Heart left ventricle (tissue), 16 donors: ENCODE results near the gene ERLIN1. TPM values are rescaled to one million over a fixed set of nuclear protein-coding genes. Genes with fewer than 3 reads are reported as not detected.

Experiments used
- ATAC-seq, 4 donors: fragments of 200-7000 bp; cut with Tn5 transposase; one replicate each; pipeline ENCODE4 v1.9.1; 2020 to 2022; ENCODE audit warnings: moderate library complexity in 4 of 4, mild to moderate bottlenecking in 3 of 4, moderate number of reproducible peaks in 1 of 4
- DNase-seq, 5 donors: peaks; one replicate each; pipeline ENCODE4 v3.0.0-alpha.2; 2020
- H3K27ac ChIP-seq, 12 donors: fragments of 200-600 bp; sonication (generic) in 4 of 12; one replicate each; pipeline versions ENCODE4 v1.5.0 to v1.8.0; 2016 to 2022; ENCODE audit warnings: mild to moderate bottlenecking in 2 of 12
- H3K27me3 ChIP-seq, 9 donors: fragments of 200-600 bp; sonication (generic) in 2 of 9; one replicate each; pipeline versions ENCODE4 v1.5.1 to v1.8.0; 2016 to 2022; ENCODE audit warnings: mild to moderate bottlenecking in 3 of 9
- H3K36me3 ChIP-seq, 9 donors: fragments of 200-600 bp; sonication (generic) in 2 of 9; one replicate each; pipeline versions ENCODE4 v1.5.0 to v1.8.0; 2018 to 2022; ENCODE audit warnings: mild to moderate bottlenecking in 2 of 9
- H3K4me1 ChIP-seq, 12 donors: fragments of 200-600 bp; sonication (generic) in 4 of 12; one replicate each; pipeline versions ENCODE4 v1.5.0 to v1.8.0; 2016 to 2022; ENCODE audit warnings: mild to moderate bottlenecking in 3 of 12
- H3K4me3 ChIP-seq, 12 donors: fragments of 200-600 bp; sonication (generic) in 4 of 12; one replicate each; pipeline versions ENCODE4 v1.5.0 to v1.8.0; 2017 to 2022; ENCODE audit warnings: mild to moderate bottlenecking in 9 of 12, moderate library complexity in 4 of 12
- H3K9me3 ChIP-seq, 12 donors: fragments of 200-600 bp; sonication (generic) in 4 of 12; one replicate each; pipeline versions ENCODE4 v1.5.0 to v1.8.0; 2016 to 2022; ENCODE audit warnings: mild to moderate bottlenecking in 1 of 12
- POLR2A ChIP-seq, 2 donors: fragments of 450-650 bp; IDR thresholded peaks; one replicate each; pipeline ENCODE4 v1.6.1; 2017; ENCODE audit warnings: antibody characterized with exemption in 2 of 2, mild to moderate bottlenecking in 2 of 2, moderate library complexity in 2 of 2
- WGBS, 4 donors: extraction: QIAGEN DNeasy Blood & Tissue Kit in 2 of 4; methylation state at CpG; one replicate each; pipeline versions ENCODE4 v1.1.5 to v1.1.7; 2013 to 2018; 5-methylcytosine and 5-hydroxymethylcytosine counted together
- intact Hi-C, 10 donors: fragments of 100-400 bp; cut with DNase I; formaldehyde crosslinking; loops; one replicate each; pipeline versions ENCODE4 v1.11.1 to v1.14.2; 2022
- polyA plus RNA-seq, 2 donors: library from polyadenylated mRNA; stranded (reverse); fragments of 200-250 nt; gene quantifications; one replicate each; pipeline ENCODE4 v1.2.3, GENCODE V29; 2013
- total RNA-seq, 9 donors: library from RNA; depleted of rRNA in 2 of 9; stranded (reverse); fragments of >200 nt in 2 of 9; fragmentation: NEBNext Ultra II Directional in 3 of 9; extraction: Animal tissue kit (Norgen Biotek cat#: 25700) in 3 of 9; gene quantifications; one replicate each; pipeline versions ENCODE4 v1.1.0 to v1.2.4, GENCODE V29; 2016 to 2023
- TF ChIP-seq, protein P1 (sequence below), 12 donors: fragments of 200-600 bp; sonication (generic) in 4 of 12; IDR thresholded peaks; one replicate each; pipeline versions ENCODE4 v1.5.0 to v1.8.0; 2018 to 2022; ENCODE audit warnings: antibody characterized with exemption in 12 of 12, mild to moderate bottlenecking in 5 of 12
- donor health status: ischemic (EF 13 %, LVEDD 7.1; RV severe dilation, severe dysfunction).
- donor health status: healthy with polysubstance abuse.
- donor health status: DM: no; HTN: yes; CAD: no.
- donor health status: DM: no; HTN: no; CAD: no.
- donor health status: ischemic (EF 25% LVEDD 6.9; RV normal size, moderate dysfunction).
- donor health status: ischemic (EF 25% LVEDD 5.7; RV mildly dilated, moderate dysfunction).
- donor health status: healthy.
- donor health status: DM: yes; HTN: yes; CAD: no.
- donor health status: ischemic (EF 35%, LVEDD 5.7; RV mildly dilated, moderate dysfunction).
- donor health status: nonischemic (EF 11% LVEDD 7.7; RV severe dilation, severe dysfunction).
- donor health status: DM: yes; HTN: yes; CAD: no.
- donor health status: PGD.
- donor health status: ischemic (EF 29% LVEDD 5.4; RV normal size, mild dysfunction).
- donor health status: nonischemic (EF 23%, LVEDD 6.1; RV moderate dilation, normal function).

The ERLIN1 gene
- total and polyA plus RNA-seq, 11 donors: 1.9 to 16.5 (median 7.0) TPM

DNA sequence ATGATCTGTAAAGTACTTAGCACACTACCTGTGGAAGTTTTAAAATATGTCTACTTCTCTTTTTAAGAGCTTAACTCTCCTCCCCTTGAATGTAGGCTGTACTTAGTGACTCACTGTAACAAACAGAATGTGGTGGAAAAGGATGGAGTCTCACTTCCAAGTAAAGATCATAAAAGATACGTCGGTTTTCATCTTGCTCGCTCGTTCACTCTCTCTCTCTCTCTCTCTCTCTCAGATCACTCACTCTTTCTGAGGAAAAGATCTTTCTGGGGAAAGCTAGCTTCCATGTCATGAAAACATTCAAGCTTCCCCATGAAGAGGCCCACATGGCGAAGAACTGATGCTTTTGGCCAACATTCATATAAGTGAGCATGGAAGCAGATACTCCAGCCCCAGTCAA, 38.0 kb upstream of the ERLIN1 start:
- H3K36me3 ChIP-seq: peaks cover 3 to 75% (median 70%) of the 10 kb centered on the region in 9 donors
- intact Hi-C loops: no loop called here
- WGBS, 4 donors: 76 to 95% (median 87%) methylated on average over 5 of the region's 5 CpGs
- no peak overlapping the region for H3K27ac ChIP-seq
- no peak for TF ChIP-seq POLR2A (IDR thresholded peaks at IDR 0.05)
- TF ChIP-seq, protein P1, sequence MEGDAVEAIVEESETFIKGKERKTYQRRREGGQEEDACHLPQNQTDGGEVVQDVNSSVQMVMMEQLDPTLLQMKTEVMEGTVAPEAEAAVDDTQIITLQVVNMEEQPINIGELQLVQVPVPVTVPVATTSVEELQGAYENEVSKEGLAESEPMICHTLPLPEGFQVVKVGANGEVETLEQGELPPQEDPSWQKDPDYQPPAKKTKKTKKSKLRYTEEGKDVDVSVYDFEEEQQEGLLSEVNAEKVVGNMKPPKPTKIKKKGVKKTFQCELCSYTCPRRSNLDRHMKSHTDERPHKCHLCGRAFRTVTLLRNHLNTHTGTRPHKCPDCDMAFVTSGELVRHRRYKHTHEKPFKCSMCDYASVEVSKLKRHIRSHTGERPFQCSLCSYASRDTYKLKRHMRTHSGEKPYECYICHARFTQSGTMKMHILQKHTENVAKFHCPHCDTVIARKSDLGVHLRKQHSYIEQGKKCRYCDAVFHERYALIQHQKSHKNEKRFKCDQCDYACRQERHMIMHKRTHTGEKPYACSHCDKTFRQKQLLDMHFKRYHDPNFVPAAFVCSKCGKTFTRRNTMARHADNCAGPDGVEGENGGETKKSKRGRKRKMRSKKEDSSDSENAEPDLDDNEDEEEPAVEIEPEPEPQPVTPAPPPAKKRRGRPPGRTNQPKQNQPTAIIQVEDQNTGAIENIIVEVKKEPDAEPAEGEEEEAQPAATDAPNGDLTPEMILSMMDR (IDR thresholded peaks at IDR 0.05): no peak
- no peak overlapping the region for H3K4me3 ChIP-seq
- peaks cover 0 to 16% (median 8%) of the 10 kb centered on the region in 12 donors for H3K4me1 ChIP-seq
- ATAC-seq (no peak), DNase-seq (no peak)
- H3K27me3 ChIP-seq: no peaks in the 10 kb centered on the region
- H3K9me3 ChIP-seq: no peaks in the 10 kb centered on the region

DNA sequence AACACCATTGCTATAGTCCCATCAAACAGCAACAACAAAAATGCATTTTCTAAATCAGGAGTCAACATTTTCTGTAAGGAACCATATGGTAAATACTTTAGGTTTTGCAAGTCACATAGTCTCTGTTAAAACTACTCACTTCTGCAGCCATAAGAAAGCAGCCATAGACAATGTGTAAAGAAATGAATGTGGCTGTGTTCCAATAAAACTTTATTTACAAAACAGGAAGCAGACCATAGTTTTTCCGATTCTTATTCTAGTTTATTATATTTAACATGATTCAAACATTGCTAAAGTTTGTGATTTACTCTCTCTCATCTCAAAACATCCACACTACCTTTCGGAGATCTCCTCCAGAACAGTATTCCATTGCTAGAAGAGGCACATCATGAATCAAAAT, 36.7 kb upstream of the ERLIN1 start:
- Histone ChIP-seq H3K27ac (no peak overlapping the region), H3K4me3 (no peak overlapping the region), H3K4me1 (peaks cover 0 to 5% (median 0%) of the 10 kb centered on the region in 12 donors), H3K36me3 (peaks cover 3 to 88% (median 84%) of the 10 kb centered on the region in 9 donors), H3K27me3 (no peaks in the 10 kb centered on the region), H3K9me3 (no peaks in the 10 kb centered on the region)
- intact Hi-C loops: no loop called here
- WGBS, 4 donors: 96 to 98% (median 97%) methylated on average over 2 of the region's 2 CpGs
- TF ChIP-seq POLR2A (IDR thresholded peaks at IDR 0.05): no peak
- TF ChIP-seq, protein P1 (IDR thresholded peaks at IDR 0.05): no peak
- ATAC-seq (no peak), DNase-seq (no peak)

DNA sequence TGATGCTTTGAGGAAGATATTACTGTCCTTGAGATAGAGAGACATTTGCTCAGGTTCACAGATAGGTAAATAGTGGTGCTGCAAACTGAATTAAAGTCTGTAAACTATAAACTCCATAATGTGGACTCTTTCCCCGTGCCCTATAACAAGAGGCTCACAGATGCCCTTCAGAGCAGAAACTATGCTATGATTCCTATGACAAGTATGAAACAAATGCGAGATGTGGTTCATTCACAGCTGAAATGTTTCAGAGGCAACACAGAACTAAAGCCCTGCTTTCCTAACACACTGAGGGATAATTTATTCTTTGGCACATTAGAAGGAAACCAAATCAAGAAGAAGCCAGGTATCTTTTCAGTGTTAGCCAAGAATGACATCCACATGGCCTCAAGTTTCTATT, 30.2 kb upstream of the ERLIN1 start:
- WGBS, 4 donors: 91 to 97% (median 96%) methylated on average over 2 of the region's 2 CpGs
- Histone ChIP-seq H3K9me3 (no peaks in the 10 kb centered on the region), H3K27ac (no peak overlapping the region), H3K4me3 (no peak overlapping the region), H3K4me1 (no peaks in the 10 kb centered on the region), H3K27me3 (no peaks in the 10 kb centered on the region), H3K36me3 (peaks cover 3 to 100% (median 98%) of the 10 kb centered on the region in 9 donors)
- ATAC-seq (no peak), DNase-seq (no peak)
- intact Hi-C loops: no loop called here
- TF ChIP-seq, protein P1 (IDR thresholded peaks at IDR 0.05): no peak
- TF ChIP-seq POLR2A (IDR thresholded peaks at IDR 0.05): no peak

DNA sequence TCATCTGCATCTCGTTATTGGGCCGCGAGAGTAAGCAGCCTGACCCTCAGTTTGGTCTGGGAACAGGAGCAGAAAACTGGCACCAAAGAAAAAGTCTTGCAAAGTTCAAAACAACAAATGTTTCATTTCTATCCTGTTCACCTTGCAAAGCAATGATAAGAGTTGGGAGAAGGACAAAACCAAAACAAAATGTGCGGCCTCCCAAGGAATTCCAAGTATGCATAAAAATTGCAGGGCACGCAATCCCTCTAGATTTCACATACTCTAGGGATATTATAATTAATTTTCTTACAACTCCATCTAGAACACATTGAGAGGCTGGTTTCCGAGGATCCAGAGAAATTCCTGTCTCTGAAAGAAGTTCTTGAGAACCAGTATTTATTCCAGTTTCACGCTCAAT, 23.5 kb upstream of the ERLIN1 start:
- ATAC-seq: no peak
- no peak overlapping the region for H3K4me3 ChIP-seq
- H3K4me1 ChIP-seq: no peaks in the 10 kb centered on the region
- WGBS, 4 donors: 83 to 84% (median 83%) methylated on average over 7 of the region's 7 CpGs
- no peak overlapping the region for H3K27ac ChIP-seq
- intact Hi-C loops: no loop called here
- H3K27me3 ChIP-seq: no peaks in the 10 kb centered on the region
- DNase-seq: no peak
- H3K36me3 ChIP-seq: peaks cover 0 to 98% (median 94%) of the 10 kb centered on the region in 9 donors
- no peaks in the 10 kb centered on the region for H3K9me3 ChIP-seq
- TF ChIP-seq, protein P1 (IDR thresholded peaks at IDR 0.05): no peak
- TF ChIP-seq POLR2A (IDR thresholded peaks at IDR 0.05): no peak
